Measurements from ENCODE around the gene YTHDF1. TPM values are rescaled to one million over a fixed set of nuclear protein-coding genes. Genes with fewer than 3 reads are reported as not detected.
"Not testable (repeated sequence)": the region's sequence is repeated elsewhere in the genome, so short reads cannot be mapped to it uniquely, and the experiment has no call there.

YTHDF1 gene
- total RNA-seq, 1 donor from 2014 or later, result 32.6 TPM

GRCh38 chr20:63158845-63159244, 57.1 kb downstream of the YTHDF1 start:
- ATAC-seq (ENCODE audit: low read depth) (no peak), DNase-seq (no peak)
- Mint-ChIP-seq H3K4me1 (no peaks in the 10 kb centered on the region), H3K36me3 (ENCODE audit: low read depth) (no peaks in the 10 kb centered on the region), H3K27ac (no peak overlapping the region), H3K9me3 (no peaks in the 10 kb centered on the region), H3K4me3 (no peak overlapping the region), H3K27me3 (peaks cover 18% of the 10 kb centered on the region)
- ChIA-PET POLR2A (no interaction called here), CTCF (no interaction called here)
- intact Hi-C loops (cut with micrococcal nuclease), result no loop called here
- TF ChIP-seq CTCF (IDR thresholded peaks at IDR 0.05), result no peak

GRCh38 chr20:63158352-63158751, 57.6 kb downstream of the YTHDF1 start:
- Mint-ChIP-seq H3K9me3 (no peaks in the 10 kb centered on the region), H3K4me3 (no peak overlapping the region), H3K4me1 (no peaks in the 10 kb centered on the region), H3K36me3 (ENCODE audit: low read depth) (no peaks in the 10 kb centered on the region), H3K27me3 (peaks cover 20% of the 10 kb centered on the region), H3K27ac (no peak overlapping the region)
- ChIA-PET CTCF (no interaction called here), POLR2A (no interaction called here)
- DNase-seq, result no peak
- TF ChIP-seq CTCF (IDR thresholded peaks at IDR 0.05), result no peak
- intact Hi-C loops (cut with micrococcal nuclease), result no loop called here
- no peak for ATAC-seq (ENCODE audit: low read depth)

GRCh38 chr20:63157431-63157830, 58.5 kb downstream of the YTHDF1 start:
- DNase-seq; H3K36me3 Mint-ChIP-seq (ENCODE audit: low read depth); ATAC-seq (ENCODE audit: low read depth); POLR2A ChIA-PET; H3K9me3 Mint-ChIP-seq; H3K4me3 Mint-ChIP-seq; CTCF ChIA-PET; H3K27ac Mint-ChIP-seq; intact Hi-C loops (cut with micrococcal nuclease); H3K4me1 Mint-ChIP-seq: not testable (repeated sequence)
- H3K27me3 Mint-ChIP-seq, result peaks cover 17% of the 10 kb centered on the region

- TF ChIP-seq CTCF (IDR thresholded peaks at IDR 0.05), result no peak
- Mint-ChIP-seq H3K9me3 (no peaks in the 10 kb centered on the region), H3K4me3 (no peak overlapping the region), H3K27ac (no peak overlapping the region), H3K27me3 (peaks cover 13% of the 10 kb centered on the region), H3K4me1 (no peaks in the 10 kb centered on the region), H3K36me3 (ENCODE audit: low read depth) (no peaks in the 10 kb centered on the region)
- CTCF ChIA-PET, result no interaction called here
- intact Hi-C loops (cut with micrococcal nuclease), result no loop called here
- no peak for DNase-seq
- ATAC-seq (ENCODE audit: low read depth), result no peak
- POLR2A ChIA-PET, result no interaction called here
Observed at GRCh38 chr20:63156221-63156671, 59.7 kb downstream of the YTHDF1 start.

GRCh38 chr20:63155266-63156165, 60.4 kb downstream of the YTHDF1 start:
- ChIA-PET CTCF (no interaction called here), POLR2A (no interaction called here)
- Mint-ChIP-seq H3K9me3 (no peaks in the 10 kb centered on the region), H3K4me3 (no peak overlapping the region), H3K4me1 (no peaks in the 10 kb centered on the region), H3K27ac (no peak overlapping the region), H3K36me3 (ENCODE audit: low read depth) (no peaks in the 10 kb centered on the region), H3K27me3 (peaks cover 13% of the 10 kb centered on the region)
- TF ChIP-seq CTCF (IDR thresholded peaks at IDR 0.05), result no peak
- ATAC-seq (ENCODE audit: low read depth) (no peak), DNase-seq (no peak)
- intact Hi-C loops (cut with micrococcal nuclease), result no loop called here

All from activated B cell treated with CpG ODN at 0.5 μM for 24 hours (primary cell).